Activated CD8-positive, alpha-beta T cell treated with anti-CD3 and anti-CD28 coated beads for 36 hours (primary cell): ENCODE results near the gene MGMT. TPM values are rescaled to one million over a fixed set of nuclear protein-coding genes. Genes with fewer than 3 reads are reported as not detected.
A peak's percentile ranks its signal among the peaks of the same experiment; 100 is the strongest.

Experiments
- ATAC-seq: fragments of 200-7000 bp; cut with Tn5 transposase; one replicate; pipeline ENCODE4 v1.10.0; 2021; ENCODE audit warnings: mild to moderate bottlenecking, moderate library complexity
- CTCF ChIA-PET: fragments of 350-600 bp; sonication (Branson Sonifier 250); formaldehyde crosslinking; loops from one replicate; lab custom pipeline; 2021; ENCODE audit warnings: antibody characterized with exemption; lab: Charles Lee
- POLR2A ChIA-PET: fragments of 350-600 bp; sonication (Branson Sonifier 250); formaldehyde crosslinking; loops from one replicate; lab custom pipeline; 2021; ENCODE audit warnings: antibody characterized with exemption; lab: Charles Lee
- DNase-seq: peaks from one replicate; pipeline ENCODE4 v3.0.0-alpha.2; 2020
- H3K27ac Mint-ChIP-seq: one replicate; pipeline ENCODE4 v1.8.0; 2021; ENCODE audit warnings: mild to moderate bottlenecking, mixed read lengths
- H3K27me3 Mint-ChIP-seq: one replicate; pipeline ENCODE4 v1.8.0; 2021; ENCODE audit warnings: mixed read lengths
- H3K36me3 Mint-ChIP-seq: one replicate; pipeline ENCODE4 v1.8.0; 2021; ENCODE audit warnings: low read depth, mixed read lengths
- H3K4me1 Mint-ChIP-seq: one replicate; pipeline ENCODE4 v1.8.0; 2021; ENCODE audit warnings: low read depth, mixed read lengths
- H3K4me3 Mint-ChIP-seq: one replicate; pipeline ENCODE4 v1.8.0; 2021; ENCODE audit warnings: mild to moderate bottlenecking, moderate library complexity, mixed read lengths
- H3K9me3 Mint-ChIP-seq: one replicate; pipeline ENCODE4 v1.8.0; 2021; ENCODE audit warnings: mixed read lengths
- CTCF ChIP-seq: fragments of 200-600 bp; IDR thresholded peaks from one replicate; pipeline ENCODE4 v1.8.0; 2022; ENCODE audit warnings: antibody characterized with exemption, mild to moderate bottlenecking
- intact Hi-C: fragments of 100-400 bp; cut with micrococcal nuclease; formaldehyde crosslinking; loops from one replicate; pipeline ENCODE4 v1.10.0; 2022
- total RNA-seq, 2 experiments: library from RNA; stranded (reverse); gene quantifications; one replicate each; pipeline ENCODE4 v1.2.3, GENCODE V29; 2021

The MGMT gene
- total RNA-seq, 2 experiments from 2014 or later: 16.2 to 17.0 TPM

GRCh38 chr10:129568583-129569344 lies 101.7 kb downstream of the MGMT start:
- Mint-ChIP-seq H3K4me3 (no peak overlapping the region), H3K9me3 (peaks cover 2% of the 10 kb centered on the region), H3K36me3 (peaks cover 40% of the 10 kb centered on the region), H3K4me1 (peaks cover 3% of the 10 kb centered on the region), H3K27ac (no peak overlapping the region), H3K27me3 (no peaks in the 10 kb centered on the region)
- POLR2A ChIA-PET: no interaction called here
- DNase-seq (peak; percentile 50), ATAC-seq (peak; percentile 49)
- CTCF ChIA-PET: no interaction called here
- intact Hi-C loops: no loop called here
- TF ChIP-seq CTCF: no peak

- Mint-ChIP-seq H3K36me3 (peaks cover 41% of the 10 kb centered on the region), H3K9me3 (peaks cover 2% of the 10 kb centered on the region), H3K4me3 (no peak overlapping the region), H3K27ac (no peak overlapping the region), H3K4me1 (peaks cover 3% of the 10 kb centered on the region), H3K27me3 (no peaks in the 10 kb centered on the region)
- intact Hi-C loops: no loop called here
- TF ChIP-seq CTCF: no peak
- ChIA-PET CTCF (no interaction called here), POLR2A (no interaction called here)
- DNase-seq (no peak), ATAC-seq (no peak)
These were observed 103.1 kb downstream of the MGMT start for GRCh38 chr10:129570185-129570584.

GRCh38 chr10:129579228-129579627 lies 112.2 kb downstream of the MGMT start:
- ATAC-seq (no peak), DNase-seq (no peak)
- ChIA-PET POLR2A (interaction anchor here (0.6 kb wide), 1 partner anchor 1693 kb away, joined by 3 read pairs; no protein-coding TSS in a partner anchor), CTCF (no interaction called here)
- intact Hi-C loops: no loop called here
- Mint-ChIP-seq H3K27me3 (no peaks in the 10 kb centered on the region), H3K9me3 (peaks cover 10% of the 10 kb centered on the region), H3K27ac (no peak overlapping the region), H3K4me3 (no peak overlapping the region), H3K4me1 (no peaks in the 10 kb centered on the region), H3K36me3 (peaks cover 17% of the 10 kb centered on the region)
- TF ChIP-seq CTCF: no peak

GRCh38 chr10:129580010-129580409 lies 113.0 kb downstream of the MGMT start:
- no peak overlapping the region for H3K27ac Mint-ChIP-seq
- H3K27me3 Mint-ChIP-seq: no peaks in the 10 kb centered on the region

More at GRCh38 chr10:129580010-129580409, 113.0 kb downstream of the MGMT start:
- Mint-ChIP-seq H3K36me3 (peaks cover 24% of the 10 kb centered on the region), H3K4me1 (no peaks in the 10 kb centered on the region), H3K9me3 (peaks cover 18% of the 10 kb centered on the region), H3K4me3 (no peak overlapping the region)
- CTCF ChIA-PET: no interaction called here
- ATAC-seq: no peak
- no peak for DNase-seq
- no peak for TF ChIP-seq CTCF
- POLR2A ChIA-PET: no interaction called here
- intact Hi-C loops: no loop called here
